NCI-H748 (cell line): ENCODE measurements around the gene ADGRD1.
"Not testable (repeated sequence)": the region's sequence is repeated elsewhere in the genome, so short reads cannot be mapped to it uniquely, and the experiment has no call there.

Experiments
- DNase-seq: peaks from one replicate; lab custom pipeline; 2025; ENCODE audit not compliant: unreplicated experiment; lab: John Stamatoyannopoulos, UW

Gene ADGRD1

GRCh38 chr12:131067981-131068851 is 114.5 kb downstream of the ADGRD1 start:
- DNase-seq, result no peak

- DNase-seq, result not testable (repeated sequence)
These were observed 115.4 kb downstream of the ADGRD1 start for GRCh38 chr12:131068926-131069720.

- DNase-seq, result not testable (repeated sequence)
These were observed 116.4 kb downstream of the ADGRD1 start for GRCh38 chr12:131070136-131070535.

- not testable (repeated sequence) for DNase-seq
These were observed 117.0 kb downstream of the ADGRD1 start for GRCh38 chr12:131070668-131071067.

DNA sequence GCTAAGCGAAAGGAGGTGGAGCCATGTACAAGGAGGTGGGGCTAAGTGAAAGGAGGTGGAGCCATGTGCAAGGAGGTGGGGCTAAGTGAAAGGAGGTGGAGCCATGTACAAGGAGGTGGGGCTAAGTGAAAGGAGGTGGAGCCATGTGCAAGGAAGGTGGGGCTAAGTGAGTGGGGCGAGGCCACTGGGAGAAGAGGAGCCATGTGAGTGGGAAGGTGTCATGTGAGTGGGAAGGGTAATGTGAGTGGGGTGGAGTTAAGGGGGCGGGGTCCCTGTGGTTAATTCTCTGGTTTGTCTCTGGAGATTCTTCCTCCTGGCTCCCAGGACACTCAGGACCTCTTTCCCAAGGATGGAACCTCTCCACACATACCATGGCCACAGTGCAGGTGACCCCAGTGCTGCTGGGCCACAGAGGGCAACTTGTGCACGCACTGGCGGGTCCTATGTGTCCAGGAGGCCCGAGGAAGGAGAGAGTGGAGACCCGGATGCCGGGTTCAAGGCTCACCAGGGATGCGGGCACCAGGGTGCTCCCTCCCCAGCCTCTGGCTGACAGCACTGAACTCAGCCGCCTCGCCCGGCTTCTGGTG is 117.6 kb downstream of the ADGRD1 start:
- DNase-seq, result not testable (repeated sequence)

DNA sequence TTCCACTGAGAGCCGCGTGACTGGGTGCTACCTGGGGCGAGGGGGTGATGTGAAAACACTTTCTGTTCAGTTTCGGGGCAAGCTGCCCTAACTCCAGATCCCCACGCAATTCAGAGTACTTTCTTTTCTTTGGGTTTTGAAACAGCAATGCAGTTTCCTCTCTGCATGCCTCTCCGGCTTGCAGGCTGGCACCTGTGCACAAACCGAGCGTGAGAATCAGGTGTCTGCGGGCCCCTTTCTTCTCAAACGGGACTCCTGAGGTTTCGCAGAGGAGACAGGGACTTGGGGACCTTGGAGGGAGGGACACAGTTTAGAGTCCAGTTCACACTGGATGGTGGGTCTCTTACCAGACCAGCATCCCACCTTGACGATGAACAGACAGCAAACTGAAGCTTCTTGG is 118.2 kb downstream of the ADGRD1 start:
- not testable (repeated sequence) for DNase-seq

GRCh38 chr12:131072451-131073230 is 118.9 kb downstream of the ADGRD1 start:
- no peak for DNase-seq

DNA sequence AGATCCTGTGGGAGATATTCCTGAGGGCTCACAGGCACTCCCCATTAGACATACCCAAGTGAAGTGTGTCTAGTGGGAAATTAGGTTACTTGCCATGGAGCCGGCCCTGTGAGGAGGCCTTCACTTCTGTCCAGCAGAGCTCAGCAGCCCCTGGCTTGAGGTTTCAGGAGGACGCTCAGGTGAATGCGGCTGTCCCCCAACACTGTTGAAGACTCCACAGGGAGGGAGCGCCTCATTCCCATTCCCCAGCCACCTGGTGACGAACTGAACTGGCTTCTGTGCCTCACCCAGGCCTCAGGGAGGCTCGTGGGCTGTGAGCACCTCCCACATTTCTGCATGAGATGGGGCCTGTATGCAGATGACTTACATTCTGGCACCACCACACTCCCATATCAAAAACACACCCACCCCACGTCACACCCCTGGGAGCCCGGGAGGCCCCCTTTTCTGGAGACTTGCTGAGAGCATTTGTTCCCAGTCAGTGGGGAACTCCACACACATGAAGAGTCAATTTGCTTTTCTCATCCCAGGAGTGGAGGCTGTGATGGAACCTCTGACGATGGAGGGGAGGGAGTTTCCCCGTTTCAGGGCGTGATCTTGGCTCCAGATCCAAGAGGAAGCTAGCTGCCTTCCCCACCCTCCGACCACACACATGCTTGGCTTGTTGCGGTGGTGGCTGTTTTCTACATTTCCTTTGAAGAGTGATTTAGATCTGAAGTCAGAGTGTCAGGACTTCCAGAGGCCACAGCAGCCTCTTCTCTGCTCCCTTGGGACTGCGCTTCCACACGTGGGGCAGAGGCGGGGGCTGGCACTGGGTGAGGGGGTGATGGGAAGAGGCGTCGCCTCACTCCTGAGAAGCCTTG is 120.7 kb downstream of the ADGRD1 start:
- DNase-seq, result no peak

GRCh38 chr12:131075194-131075593 is 121.5 kb downstream of the ADGRD1 start:
- no peak for DNase-seq

DNA sequence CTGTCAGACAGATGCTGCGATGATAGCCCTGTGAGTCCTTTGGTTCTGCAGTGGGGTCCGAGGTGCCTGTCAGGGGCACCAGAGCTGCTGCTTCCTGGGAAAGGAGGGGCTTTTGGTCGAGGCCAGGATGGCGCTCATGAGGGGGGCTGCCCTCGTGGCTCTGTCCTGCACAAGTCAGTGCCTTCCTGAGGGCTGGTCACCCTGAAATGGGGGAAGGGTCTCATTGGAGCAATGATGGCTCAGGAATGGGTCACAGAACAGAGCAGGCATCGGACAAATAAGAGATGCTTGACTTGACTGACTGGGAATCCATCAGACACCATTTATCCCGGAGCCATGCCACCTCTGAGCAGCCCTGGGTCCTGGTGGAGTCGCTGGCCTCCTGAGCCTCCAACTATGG is 121.9 kb downstream of the ADGRD1 start:
- no peak for DNase-seq

DNA sequence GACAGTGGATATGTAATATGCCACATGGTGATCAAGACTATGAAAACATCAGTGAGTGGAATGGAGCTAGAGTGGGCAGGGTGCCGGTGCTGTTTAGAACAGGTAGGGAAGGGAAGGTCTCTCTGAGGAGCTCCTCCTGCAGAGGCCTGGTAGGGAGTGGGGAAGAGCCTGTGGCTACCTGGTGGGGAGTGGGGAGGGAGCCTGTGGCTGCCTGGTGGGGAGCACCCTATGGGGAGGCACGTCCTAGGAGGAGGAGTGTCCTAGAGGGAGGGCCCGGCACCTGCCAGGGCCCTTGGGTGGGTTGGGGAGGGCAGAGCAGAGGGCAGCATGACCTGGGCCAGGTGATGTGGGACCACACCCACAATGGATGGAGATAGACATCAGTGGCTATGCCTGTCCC is 122.6 kb downstream of the ADGRD1 start:
- no peak for DNase-seq

- DNase-seq, result no peak
These were observed 123.4 kb downstream of the ADGRD1 start for GRCh38 chr12:131076791-131077747.

DNA sequence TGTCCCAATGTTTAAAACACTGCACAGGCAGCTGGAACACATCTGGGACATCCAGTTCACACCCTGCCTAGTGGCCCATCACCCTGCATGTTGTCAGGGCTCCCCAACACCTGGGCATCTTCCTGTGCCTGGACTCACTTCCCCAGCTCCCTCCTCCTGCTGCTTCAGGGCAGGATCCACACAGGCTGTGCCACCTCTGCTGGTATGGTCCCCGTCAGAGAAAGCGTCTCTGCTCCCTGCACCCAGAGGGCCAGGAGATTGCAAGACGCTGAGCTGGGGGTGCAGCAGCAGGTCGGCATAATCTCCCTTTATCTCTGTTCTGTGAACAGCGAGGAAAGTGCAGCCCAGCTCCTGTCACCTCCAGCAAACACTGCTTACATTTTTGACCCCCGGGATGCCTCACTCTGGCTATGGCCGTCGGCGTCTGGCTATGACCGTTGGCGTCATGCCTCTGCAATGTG is 124.3 kb downstream of the ADGRD1 start:
- DNase-seq, result no peak

GRCh38 chr12:131082290-131083194 is 128.8 kb downstream of the ADGRD1 start:
- no peak for DNase-seq

DNA sequence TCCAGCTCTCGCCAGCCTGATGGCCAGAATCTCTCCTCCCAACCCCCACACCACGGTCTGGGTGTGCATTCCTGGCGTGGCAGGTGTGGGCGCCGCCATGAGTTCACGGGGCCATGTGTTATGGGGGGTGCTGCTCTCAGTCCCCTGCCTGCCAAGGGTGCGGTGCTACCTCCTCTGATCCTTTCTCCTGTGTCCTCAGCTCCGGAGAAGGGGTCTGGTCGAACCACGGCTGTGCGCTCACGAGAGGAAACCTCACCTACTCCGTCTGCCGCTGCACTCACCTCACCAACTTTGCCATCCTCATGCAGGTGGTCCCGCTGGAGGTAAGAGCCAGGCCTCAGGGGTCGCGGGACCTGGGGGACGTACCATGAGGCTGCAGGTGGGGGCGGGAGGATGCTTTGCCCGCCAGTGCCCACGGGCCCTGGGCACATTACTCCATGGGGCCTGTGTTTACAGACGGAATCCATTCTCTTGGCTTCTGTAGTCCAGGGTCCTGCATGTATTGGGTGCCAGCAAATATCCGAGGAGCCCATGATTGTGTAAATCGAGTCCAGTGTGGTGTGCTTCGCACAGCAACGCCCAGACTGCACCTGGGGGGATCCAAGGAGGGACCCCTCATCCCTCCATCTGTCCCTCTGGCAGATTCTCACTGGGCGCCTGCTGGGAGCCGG is 130.8 kb downstream of the ADGRD1 start:
- DNase-seq, result no peak

DNA sequence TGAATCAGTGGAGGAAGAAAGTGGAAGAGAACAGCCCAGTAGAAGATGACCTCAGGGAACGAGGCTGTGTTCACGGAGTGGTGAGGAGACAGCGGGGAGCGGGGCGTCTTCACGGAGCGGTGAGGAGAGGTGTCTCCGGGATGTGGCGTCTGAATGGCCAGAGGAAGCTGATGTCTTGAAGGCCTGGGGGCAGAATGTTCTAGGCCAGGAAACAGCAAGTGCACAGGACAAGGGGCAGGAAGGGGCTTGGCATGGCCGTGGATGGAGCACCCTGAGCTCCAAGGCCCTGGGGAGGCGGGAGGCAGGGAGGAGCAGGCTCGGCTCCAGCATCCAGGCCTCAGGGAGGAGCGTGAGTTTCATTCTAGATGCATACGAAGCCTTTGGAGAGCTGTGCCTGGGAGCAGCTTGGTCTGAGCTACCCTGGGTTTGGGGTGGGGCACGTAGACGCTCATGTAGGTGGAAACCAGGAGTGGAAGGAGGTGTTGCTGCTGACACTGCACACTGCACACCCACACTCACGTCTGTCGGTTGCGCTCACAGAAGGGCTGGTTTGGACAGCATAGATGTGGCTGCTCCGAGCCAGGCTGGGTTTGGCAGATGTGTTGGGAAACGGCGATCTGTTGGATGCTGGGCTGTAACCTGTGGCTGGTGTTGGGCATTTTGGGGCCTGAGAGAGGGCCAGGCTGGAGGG is 131.6 kb downstream of the ADGRD1 start:
- DNase-seq, result no peak
